ENCODE data around the gene FPR2. TPM values are rescaled to one million over a fixed set of nuclear protein-coding genes. Genes with fewer than 3 reads are reported as not detected.

FPR2 gene
- polyA plus RNA-seq, 1 donor (not counting 4 experiments of a cell fraction or from before 2014, with no cell fraction given), result 0.05 TPM

DNA sequence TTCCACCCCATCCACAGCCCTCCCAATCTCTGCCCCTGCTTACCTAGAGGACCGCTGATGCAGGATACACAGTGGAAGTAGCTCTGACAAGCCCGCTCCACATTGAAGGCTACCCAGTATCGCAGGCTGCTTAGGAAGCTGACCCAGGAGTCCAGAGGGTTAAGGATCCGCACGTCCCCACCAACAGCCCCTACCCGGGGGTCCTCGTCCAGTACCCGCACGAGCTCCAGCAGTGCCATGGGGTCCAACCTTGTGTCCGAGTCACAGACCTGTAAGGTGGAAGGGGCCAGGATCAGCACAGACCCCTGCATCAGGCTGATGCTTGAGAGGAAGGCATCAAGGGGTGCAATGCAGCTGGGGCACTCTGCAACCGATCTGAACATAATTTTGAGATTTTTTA, 44.1 kb upstream of the FPR2 start:
- no peaks in the 10 kb centered on the region for H3K36me3 ChIP-seq (ENCODE audit: control insufficient read depth in 2 of 2, extremely low read depth in 1 of 2, insufficient read depth in 2 of 2, low read length in 2 of 2)
- no peak for FAIRE-seq
- no peak overlapping the region for H3K27ac ChIP-seq (ENCODE audit: control insufficient read depth, insufficient read depth, low read length)
- dilution Hi-C loops (cut with MboI; ENCODE audit: extremely low pct_ligation_motif_present, low sequenced_read_pairs), result no loop called here
- no peak overlapping the region for H3K4me2 ChIP-seq (ENCODE audit: control insufficient read depth, extremely low read depth, insufficient read depth, low read depth, low read length)
- no peak overlapping the region for H3K9ac ChIP-seq (ENCODE audit: control insufficient read depth, extremely low read depth, insufficient read depth, low read length)
- H3K4me1 ChIP-seq (ENCODE audit: control insufficient read depth, extremely low read depth, insufficient read depth, low read length), result no peaks in the 10 kb centered on the region
- no peak overlapping the region for H2AFZ ChIP-seq (ENCODE audit: control insufficient read depth, low read length)
- peaks cover 8% of the 10 kb centered on the region for H3K27me3 ChIP-seq (ENCODE audit: control insufficient read depth, extremely low read depth, insufficient read depth, low read length)
- H3K9me1 ChIP-seq (ENCODE audit: control insufficient read depth, extremely low read depth, insufficient read depth, low read length), result no peaks in the 10 kb centered on the region
- no peak for DNase-seq (ENCODE audit: low read depth, low spot score)
- H3K9me3 ChIP-seq (ENCODE audit: control insufficient read depth, low read depth, low read length), result no peaks in the 10 kb centered on the region
- no peaks in the 10 kb centered on the region for H3K79me2 ChIP-seq (ENCODE audit: control insufficient read depth, insufficient read depth, low read length)
- no peaks in the 10 kb centered on the region for H4K20me1 ChIP-seq (ENCODE audit: control insufficient read depth, extremely low read depth, insufficient read depth, low read length)
- TF ChIP-seq, protein P1, sequence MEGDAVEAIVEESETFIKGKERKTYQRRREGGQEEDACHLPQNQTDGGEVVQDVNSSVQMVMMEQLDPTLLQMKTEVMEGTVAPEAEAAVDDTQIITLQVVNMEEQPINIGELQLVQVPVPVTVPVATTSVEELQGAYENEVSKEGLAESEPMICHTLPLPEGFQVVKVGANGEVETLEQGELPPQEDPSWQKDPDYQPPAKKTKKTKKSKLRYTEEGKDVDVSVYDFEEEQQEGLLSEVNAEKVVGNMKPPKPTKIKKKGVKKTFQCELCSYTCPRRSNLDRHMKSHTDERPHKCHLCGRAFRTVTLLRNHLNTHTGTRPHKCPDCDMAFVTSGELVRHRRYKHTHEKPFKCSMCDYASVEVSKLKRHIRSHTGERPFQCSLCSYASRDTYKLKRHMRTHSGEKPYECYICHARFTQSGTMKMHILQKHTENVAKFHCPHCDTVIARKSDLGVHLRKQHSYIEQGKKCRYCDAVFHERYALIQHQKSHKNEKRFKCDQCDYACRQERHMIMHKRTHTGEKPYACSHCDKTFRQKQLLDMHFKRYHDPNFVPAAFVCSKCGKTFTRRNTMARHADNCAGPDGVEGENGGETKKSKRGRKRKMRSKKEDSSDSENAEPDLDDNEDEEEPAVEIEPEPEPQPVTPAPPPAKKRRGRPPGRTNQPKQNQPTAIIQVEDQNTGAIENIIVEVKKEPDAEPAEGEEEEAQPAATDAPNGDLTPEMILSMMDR (optimal IDR thresholded peaks at IDR 0.05 in 1 of 3, IDR thresholded peaks at IDR 0.05 in 1 of 3, conservative IDR thresholded peaks at IDR 0.05 in 1 of 3; ENCODE audit: extremely low read depth in 1 of 3, insufficient read depth in 2 of 3, low read length in 3 of 3), result no peak
- TF ChIP-seq EZH2 (IDR thresholded peaks at IDR 0.05; ENCODE audit: low read length), result no peak
- H3K4me3 ChIP-seq (ENCODE audit: control insufficient read depth in 2 of 3, extremely low read depth in 1 of 3, insufficient read depth in 2 of 3, low read depth in 1 of 3, low read length in 3 of 3), result no peak overlapping the region

DNA sequence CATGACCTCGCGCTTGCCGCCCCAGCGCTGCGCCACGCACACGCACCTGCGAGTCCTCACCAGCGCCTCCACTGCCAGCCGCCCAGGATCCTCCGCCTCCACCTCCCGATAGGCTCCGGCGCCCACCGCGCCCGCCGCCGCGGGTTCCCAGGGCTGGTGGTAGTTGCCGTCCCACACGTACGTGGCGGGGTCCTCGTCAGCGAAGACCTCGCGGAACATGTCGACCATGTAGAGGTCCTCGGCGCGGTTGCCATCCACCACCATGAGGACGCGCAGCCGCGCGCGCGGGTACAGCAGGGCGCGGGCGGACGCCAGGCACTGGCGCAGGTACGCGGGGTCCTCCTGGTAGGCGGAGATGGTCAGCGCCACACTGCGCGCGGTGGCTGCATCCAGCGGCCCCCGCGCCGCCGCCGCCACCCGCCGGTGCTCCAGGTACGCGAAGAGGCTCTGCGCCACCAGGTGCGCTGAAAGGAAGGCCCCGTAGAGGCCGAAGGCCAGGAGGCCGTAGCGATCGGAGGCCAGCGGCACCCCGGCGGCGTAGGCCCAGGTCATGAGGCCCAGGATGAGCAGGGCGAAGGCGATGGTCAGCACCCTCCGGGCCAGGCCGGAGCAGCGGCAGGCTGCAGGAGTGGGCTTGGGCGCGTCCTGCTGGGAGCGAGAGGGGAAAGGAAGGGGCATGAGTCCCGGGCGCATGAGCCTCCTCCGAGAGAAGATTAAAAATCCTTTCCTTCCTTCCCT, 41.6 kb upstream of the FPR2 start:
- peaks cover 4% of the 10 kb centered on the region for H3K4me1 ChIP-seq (ENCODE audit: control insufficient read depth, extremely low read depth, insufficient read depth, low read length)
- dilution Hi-C loops (cut with MboI; ENCODE audit: extremely low pct_ligation_motif_present, low sequenced_read_pairs), result no loop called here
- H3K9me1 ChIP-seq (ENCODE audit: control insufficient read depth, extremely low read depth, insufficient read depth, low read length), result no peaks in the 10 kb centered on the region
- H3K9me3 ChIP-seq (ENCODE audit: control insufficient read depth, low read depth, low read length), result no peaks in the 10 kb centered on the region
- no peak overlapping the region for H3K27ac ChIP-seq (ENCODE audit: control insufficient read depth, insufficient read depth, low read length)
- no peak for TF ChIP-seq EZH2 (IDR thresholded peaks at IDR 0.05; ENCODE audit: low read length)
- TF ChIP-seq, protein P1 (optimal IDR thresholded peaks at IDR 0.05 in 1 of 3, IDR thresholded peaks at IDR 0.05 in 1 of 3, conservative IDR thresholded peaks at IDR 0.05 in 1 of 3; ENCODE audit: extremely low read depth in 1 of 3, insufficient read depth in 2 of 3, low read length in 3 of 3), result no peak
- H3K9ac ChIP-seq (ENCODE audit: control insufficient read depth, extremely low read depth, insufficient read depth, low read length), result no peak overlapping the region
- H3K4me2 ChIP-seq (ENCODE audit: control insufficient read depth, extremely low read depth, insufficient read depth, low read depth, low read length), result no peak overlapping the region
- DNase-seq (ENCODE audit: low read depth, low spot score), result no peak
- no peak overlapping the region for H2AFZ ChIP-seq (ENCODE audit: control insufficient read depth, low read length)
- H3K36me3 ChIP-seq (ENCODE audit: control insufficient read depth in 2 of 2, extremely low read depth in 1 of 2, insufficient read depth in 2 of 2, low read length in 2 of 2), result no peaks in the 10 kb centered on the region
- no peaks in the 10 kb centered on the region for H3K79me2 ChIP-seq (ENCODE audit: control insufficient read depth, insufficient read depth, low read length)
- no peaks in the 10 kb centered on the region for H4K20me1 ChIP-seq (ENCODE audit: control insufficient read depth, extremely low read depth, insufficient read depth, low read length)
- H3K27me3 ChIP-seq (ENCODE audit: control insufficient read depth, extremely low read depth, insufficient read depth, low read length), result peaks cover 23% of the 10 kb centered on the region
- no peak overlapping the region for H3K4me3 ChIP-seq (ENCODE audit: control insufficient read depth in 2 of 3, extremely low read depth in 1 of 3, insufficient read depth in 2 of 3, low read depth in 1 of 3, low read length in 3 of 3)
- FAIRE-seq, result no peak
